DOHH2 (cell line): ENCODE results near the gene OCA2.

Experiments used
- H3F3A ChIP-seq: fragments of 200-600 bp; sonication (generic), shearing (Covaris generic); 2 replicates; pipeline ENCODE4 v1.6.0; 2016; ENCODE audit warnings: antibody characterized with exemption, mild to moderate bottlenecking; ENCODE audit not compliant: control insufficient read depth, insufficient read depth
- H3K27ac ChIP-seq: fragments of 200-600 bp; sonication (generic); 2 replicates; pipeline ENCODE4 v1.5.1; 2014; ENCODE audit warnings: low read depth, mild to moderate bottlenecking, low read length, moderate library complexity
- H3K27me3 ChIP-seq: fragments of 200-600 bp; sonication (generic); 2 replicates; pipeline ENCODE4 v1.6.1; 2014; ENCODE audit warnings: mild to moderate bottlenecking, low read length, mixed read lengths; ENCODE audit not compliant: control insufficient read depth
- H3K36me3 ChIP-seq: fragments of 200-600 bp; sonication (generic); 2 replicates; pipeline ENCODE4 v1.6.1; 2014; ENCODE audit warnings: mild to moderate bottlenecking, low read length, moderate library complexity, mixed read lengths; ENCODE audit not compliant: control insufficient read depth
- H3K4me1 ChIP-seq: fragments of 200-600 bp; sonication (generic); 2 replicates; pipeline ENCODE4 v1.6.1; 2014; ENCODE audit warnings: mild to moderate bottlenecking, low read length, mixed read lengths; ENCODE audit not compliant: control insufficient read depth
- H3K4me2 ChIP-seq: fragments of 200-600 bp; sonication (generic); 2 replicates; pipeline ENCODE4 v1.6.0; 2014; ENCODE audit warnings: mild to moderate bottlenecking, low read length, moderate library complexity
- H3K4me3 ChIP-seq: fragments of 200-600 bp; sonication (generic); 2 replicates; pipeline ENCODE4 v1.5.1; 2014; ENCODE audit warnings: mild to moderate bottlenecking, low read length, mixed read lengths
- H3K79me2 ChIP-seq: fragments of 200-600 bp; sonication (generic); 2 replicates; pipeline ENCODE4 v1.6.1; 2014; ENCODE audit warnings: mild to moderate bottlenecking, low read length, mixed read lengths; ENCODE audit not compliant: control insufficient read depth
- H3K9me2 ChIP-seq: fragments of 200-600 bp; sonication (generic); replicated peaks from 2 replicates; pipeline ENCODE4 v1.6.1; 2014; ENCODE audit warnings: mild to moderate bottlenecking, low read length, mixed read lengths; ENCODE audit not compliant: control insufficient read depth
- H3K9me3 ChIP-seq: fragments of 200-600 bp; sonication (generic); 2 replicates; pipeline ENCODE4 v1.6.1; 2014; ENCODE audit warnings: antibody characterized with exemption, low read length, mixed read lengths; ENCODE audit not compliant: control insufficient read depth, insufficient read depth
- H4K20me1 ChIP-seq: fragments of 200-600 bp; sonication (generic); 2 replicates; pipeline ENCODE4 v1.6.0; 2014; ENCODE audit warnings: low read depth, mild to moderate bottlenecking, antibody characterized with exemption, low read length, moderate library complexity; ENCODE audit not compliant: control insufficient read depth, insufficient read depth
- CTCF ChIP-seq: fragments of 200-600 bp; sonication (generic); IDR thresholded peaks from one replicate; pipeline ENCODE4 v1.5.1; 2014; ENCODE audit warnings: antibody characterized with exemption, mild to moderate bottlenecking, low read depth, low read length; ENCODE audit not compliant: poor library complexity, severe bottlenecking
- EZH2phosphoT487 ChIP-seq: fragments of 200-600 bp; sonication (generic); IDR thresholded peaks from 2 replicates; pipeline ENCODE4 v1.6.1; 2017; ENCODE audit warnings: borderline replicate concordance, mild to moderate bottlenecking, antibody characterized with exemption, low read length, moderate library complexity, mixed read lengths

The OCA2 gene

GRCh38 chr15:27863000-27863399 is 236.1 kb downstream of the OCA2 start:
- TF ChIP-seq EZH2phosphoT487 (no peak), CTCF (no peak)
- H3K27me3 ChIP-seq = no peaks in the 10 kb centered on the region
- no peaks in the 10 kb centered on the region for H4K20me1 ChIP-seq
- no peaks in the 10 kb centered on the region; the same call in 1 of the 2 replicates for H3K9me3 ChIP-seq
- no peaks in the 10 kb centered on the region for H3K36me3 ChIP-seq
- no peaks in the 10 kb centered on the region for H3K9me2 ChIP-seq
- H3F3A ChIP-seq = no peaks in the 10 kb centered on the region
- no peak overlapping the region for H3K4me2 ChIP-seq
- no peaks in the 10 kb centered on the region for H3K4me1 ChIP-seq
- H3K27ac ChIP-seq = no peak overlapping the region
- no peak overlapping the region for H3K4me3 ChIP-seq
- no peaks in the 10 kb centered on the region for H3K79me2 ChIP-seq

GRCh38 chr15:27861171-27861570 is 237.9 kb downstream of the OCA2 start:
- Histone ChIP-seq H3K4me3 (no peak overlapping the region), H3K27ac (no peak overlapping the region), H3K9me2 (no peaks in the 10 kb centered on the region), H3K4me1 (no peaks in the 10 kb centered on the region), H3K79me2 (no peaks in the 10 kb centered on the region), H4K20me1 (no peaks in the 10 kb centered on the region), H3F3A (no peaks in the 10 kb centered on the region), H3K36me3 (no peaks in the 10 kb centered on the region), H3K9me3 (peaks cover 3% of the 10 kb centered on the region; the same call in 1 of the 2 replicates), H3K4me2 (no peak overlapping the region), H3K27me3 (no peaks in the 10 kb centered on the region)
- no peak for TF ChIP-seq CTCF
- no peak for TF ChIP-seq EZH2phosphoT487

GRCh38 chr15:27855137-27855536 is 244.0 kb downstream of the OCA2 start:
- H3K79me2 ChIP-seq = no peaks in the 10 kb centered on the region
- H3K4me1 ChIP-seq = no peaks in the 10 kb centered on the region
- H3F3A ChIP-seq = no peaks in the 10 kb centered on the region
- no peak overlapping the region for H3K4me3 ChIP-seq
- no peaks in the 10 kb centered on the region for H3K9me2 ChIP-seq
- no peak overlapping the region for H3K4me2 ChIP-seq
- no peaks in the 10 kb centered on the region for H3K36me3 ChIP-seq
- H3K9me3 ChIP-seq = peaks cover 19% of the 10 kb centered on the region; the same call in 1 of the 2 replicates
- H3K27ac ChIP-seq = no peak overlapping the region
- H3K27me3 ChIP-seq = no peaks in the 10 kb centered on the region
- H4K20me1 ChIP-seq = no peaks in the 10 kb centered on the region
- TF ChIP-seq EZH2phosphoT487 = no peak
- no peak for TF ChIP-seq CTCF
